PFSK-1 (cell line): ENCODE results near the gene RRP8.

Source experiments
- FOXP2 ChIP-seq: optimal IDR thresholded peaks from 2 replicates; pipeline ENCODE3; 2011; ENCODE audit warnings: borderline replicate concordance, control low read depth, inconsistent platforms; ENCODE audit not compliant: insufficient read depth; ENCODE audit errors: extremely low read length, extremely low read depth
- POLR2AphosphoS5 ChIP-seq: IDR thresholded peaks from 2 replicates; pipeline ENCODE4 v1.6.1; 2012; ENCODE audit warnings: low read depth, mild to moderate bottlenecking, control low read depth, low read length, moderate library complexity
- REST ChIP-seq, 2 experiments: IDR thresholded peaks; 2 replicates each; pipeline versions ENCODE4 v1.6.1 to v1.8.0; 2011 to 2012; ENCODE audit warnings: low read depth in 2 of 2, low read length in 2 of 2, control low read depth in 1 of 2, inconsistent platforms in 1 of 2, mild to moderate bottlenecking in 1 of 2, moderate library complexity in 1 of 2; ENCODE audit not compliant: insufficient read depth in 1 of 2
- SIN3A ChIP-seq: IDR thresholded peaks from 2 replicates; pipeline ENCODE4 v1.6.1; 2012; ENCODE audit warnings: mild to moderate bottlenecking, low read length, moderate library complexity, borderline replicate concordance; ENCODE audit not compliant: insufficient read depth
- TAF1 ChIP-seq: IDR thresholded peaks from 2 replicates; pipeline ENCODE4 v1.6.1; 2012; ENCODE audit warnings: low read length, control low read depth, borderline replicate concordance; ENCODE audit not compliant: insufficient read depth

RRP8 gene

GRCh38 chr11:6650104-6650503 lies 46.7 kb upstream of the RRP8 start:
- TF ChIP-seq SIN3A (no peak), REST (IDR thresholded peaks at IDR 0.05; ENCODE audit: insufficient read depth in 1 of 2, low read depth in 2 of 2, low read length in 2 of 2) (no peak), FOXP2 (no peak), POLR2AphosphoS5 (no peak), TAF1 (no peak)

- TF ChIP-seq FOXP2 (no peak), SIN3A (no peak), TAF1 (no peak), POLR2AphosphoS5 (no peak)
Measured at GRCh38 chr11:6648501-6648900, 45.1 kb upstream of the RRP8 start.

- TF ChIP-seq SIN3A (no peak), FOXP2 (no peak), TAF1 (no peak), REST (IDR thresholded peaks at IDR 0.05; ENCODE audit: insufficient read depth in 1 of 2, low read depth in 2 of 2, low read length in 2 of 2) (no peak), POLR2AphosphoS5 (no peak)
Measured at GRCh38 chr11:6647836-6648235, 44.4 kb upstream of the RRP8 start.

GRCh38 chr11:6646918-6647679 lies 43.7 kb upstream of the RRP8 start:
- TF ChIP-seq TAF1, result no peak
- TF ChIP-seq POLR2AphosphoS5, result no peak
- no peak for TF ChIP-seq REST (IDR thresholded peaks at IDR 0.05; ENCODE audit: insufficient read depth in 1 of 2, low read depth in 2 of 2, low read length in 2 of 2)
- no peak for TF ChIP-seq FOXP2
- no peak for TF ChIP-seq SIN3A

GRCh38 chr11:6646576-6646917 lies 43.1 kb upstream of the RRP8 start:
- TF ChIP-seq TAF1 (no peak), FOXP2 (peak; percentile 61), SIN3A (no peak), REST (IDR thresholded peaks at IDR 0.05; ENCODE audit: insufficient read depth in 1 of 2, low read depth in 2 of 2, low read length in 2 of 2) (peak; percentile 11 to 25; a peak in 1 of 4 replicates), POLR2AphosphoS5 (peak; percentile 59; the same call in 1 of the 2 replicates)
